Activated naive CD4-positive, alpha-beta T cell treated with anti-CD3 and anti-CD28 coated beads, Interleukin-2, amount 50 U/mL, for 24 hours (primary cell): ENCODE measurements around the gene ENDOG.

Experiments used
- H3K27ac Mint-ChIP-seq: one replicate; pipeline ENCODE4 v1.8.0; 2021; ENCODE audit warnings: mild to moderate bottlenecking, mixed read lengths
- H3K27me3 Mint-ChIP-seq: one replicate; pipeline ENCODE4 v1.8.0; 2021; ENCODE audit warnings: mixed read lengths
- H3K36me3 Mint-ChIP-seq: one replicate; pipeline ENCODE4 v1.8.0; 2021; ENCODE audit warnings: mixed read lengths
- H3K4me1 Mint-ChIP-seq: one replicate; pipeline ENCODE4 v1.8.0; 2021; ENCODE audit warnings: mixed read lengths
- H3K4me3 Mint-ChIP-seq: one replicate; pipeline ENCODE4 v1.8.0; 2021; ENCODE audit warnings: mild to moderate bottlenecking, mixed read lengths
- H3K9me3 Mint-ChIP-seq: one replicate; pipeline ENCODE4 v1.8.0; 2021; ENCODE audit warnings: mixed read lengths

The ENDOG gene

GRCh38 chr9:128819716-128820664 is 1.7 kb downstream of the ENDOG start:
- no peaks in the 10 kb centered on the region for H3K9me3 Mint-ChIP-seq
- H3K27me3 Mint-ChIP-seq, result no peaks in the 10 kb centered on the region
- H3K4me3 Mint-ChIP-seq, result peak overlapping the region; percentile 84
- H3K4me1 Mint-ChIP-seq, result peaks cover 18% of the 10 kb centered on the region
- peak overlapping the region; percentile 90 for H3K27ac Mint-ChIP-seq
- no peaks in the 10 kb centered on the region for H3K36me3 Mint-ChIP-seq

- Mint-ChIP-seq H3K4me3 (no peak overlapping the region), H3K36me3 (no peaks in the 10 kb centered on the region), H3K4me1 (peaks cover 18% of the 10 kb centered on the region), H3K27me3 (no peaks in the 10 kb centered on the region), H3K9me3 (no peaks in the 10 kb centered on the region), H3K27ac (peak overlapping the region; percentile 90)
Observed at GRCh38 chr9:128820665-128821583, 2.6 kb downstream of the ENDOG start.

GRCh38 chr9:128821584-128822406 is 3.5 kb downstream of the ENDOG start:
- H3K27ac Mint-ChIP-seq, result peak overlapping the region; percentile 46
- no peaks in the 10 kb centered on the region for H3K9me3 Mint-ChIP-seq
- H3K4me3 Mint-ChIP-seq, result no peak overlapping the region
- no peaks in the 10 kb centered on the region for H3K36me3 Mint-ChIP-seq
- peaks cover 18% of the 10 kb centered on the region for H3K4me1 Mint-ChIP-seq
- no peaks in the 10 kb centered on the region for H3K27me3 Mint-ChIP-seq

- no peaks in the 10 kb centered on the region for H3K36me3 Mint-ChIP-seq
- H3K4me1 Mint-ChIP-seq, result peaks cover 23% of the 10 kb centered on the region
- no peak overlapping the region for H3K4me3 Mint-ChIP-seq
- no peak overlapping the region for H3K27ac Mint-ChIP-seq
- no peaks in the 10 kb centered on the region for H3K9me3 Mint-ChIP-seq
- H3K27me3 Mint-ChIP-seq, result no peaks in the 10 kb centered on the region
Observed at GRCh38 chr9:128822407-128823042, 4.2 kb downstream of the ENDOG start.

GRCh38 chr9:128823362-128823902 is 5.1 kb downstream of the ENDOG start:
- Mint-ChIP-seq H3K9me3 (no peaks in the 10 kb centered on the region), H3K27ac (no peak overlapping the region), H3K36me3 (peaks cover 2% of the 10 kb centered on the region), H3K27me3 (no peaks in the 10 kb centered on the region), H3K4me1 (peaks cover 31% of the 10 kb centered on the region), H3K4me3 (no peak overlapping the region)

GRCh38 chr9:128823903-128824406 is 5.7 kb downstream of the ENDOG start:
- Mint-ChIP-seq H3K27ac (no peak overlapping the region), H3K4me1 (peaks cover 37% of the 10 kb centered on the region), H3K27me3 (no peaks in the 10 kb centered on the region), H3K9me3 (no peaks in the 10 kb centered on the region), H3K4me3 (no peak overlapping the region), H3K36me3 (peaks cover 6% of the 10 kb centered on the region)

- Mint-ChIP-seq H3K27ac (no peak overlapping the region), H3K27me3 (no peaks in the 10 kb centered on the region), H3K4me3 (no peak overlapping the region), H3K36me3 (peaks cover 9% of the 10 kb centered on the region), H3K4me1 (peaks cover 31% of the 10 kb centered on the region), H3K9me3 (no peaks in the 10 kb centered on the region)
Observed at GRCh38 chr9:128824911-128825310, 6.6 kb downstream of the ENDOG start.

GRCh38 chr9:128825923-128826700 is 7.8 kb downstream of the ENDOG start:
- Mint-ChIP-seq H3K36me3 (peaks cover 9% of the 10 kb centered on the region), H3K27me3 (no peaks in the 10 kb centered on the region), H3K4me1 (peaks cover 29% of the 10 kb centered on the region), H3K27ac (no peak overlapping the region), H3K4me3 (no peak overlapping the region), H3K9me3 (no peaks in the 10 kb centered on the region)

GRCh38 chr9:128828267-128828666 is 10.0 kb downstream of the ENDOG start:
- Mint-ChIP-seq H3K27ac (peak overlapping the region; percentile 94), H3K9me3 (no peaks in the 10 kb centered on the region), H3K36me3 (peaks cover 9% of the 10 kb centered on the region), H3K4me3 (peak overlapping the region; percentile 96), H3K27me3 (no peaks in the 10 kb centered on the region), H3K4me1 (peaks cover 24% of the 10 kb centered on the region)

- H3K27ac Mint-ChIP-seq, result peak overlapping the region; percentile 94
- H3K4me3 Mint-ChIP-seq, result peak overlapping the region; percentile 96
- peaks cover 9% of the 10 kb centered on the region for H3K36me3 Mint-ChIP-seq
- H3K9me3 Mint-ChIP-seq, result no peaks in the 10 kb centered on the region
- no peaks in the 10 kb centered on the region for H3K27me3 Mint-ChIP-seq
- H3K4me1 Mint-ChIP-seq, result peaks cover 24% of the 10 kb centered on the region
Observed at GRCh38 chr9:128828719-128829452, 10.6 kb downstream of the ENDOG start.

GRCh38 chr9:128829477-128830251 is 11.4 kb downstream of the ENDOG start, which contains the start of gene SPOUT1:
Gene SPOUT1 (minus strand): TSS chr9:128829794. CDS start chr9:128829780, 14 bp downstream.
- Mint-ChIP-seq H3K4me3 (peak within 1 kb of the TSS; percentile 96), H3K4me1 (peaks cover 24% of the 10 kb centered on the region), H3K36me3 (peaks cover 9% of the 10 kb centered on the region), H3K27me3 (no peaks in the 10 kb centered on the region), H3K9me3 (no peaks in the 10 kb centered on the region), H3K27ac (peak within 1 kb of the TSS; percentile 94)

GRCh38 chr9:128833696-128834095 is 15.4 kb downstream of the ENDOG start:
- Mint-ChIP-seq H3K4me3 (no peak overlapping the region), H3K27me3 (no peaks in the 10 kb centered on the region), H3K27ac (no peak overlapping the region), H3K9me3 (no peaks in the 10 kb centered on the region), H3K36me3 (peaks cover 5% of the 10 kb centered on the region), H3K4me1 (peaks cover 8% of the 10 kb centered on the region)
